ACC112 (cell line): ENCODE results near the gene PPIL4.
"Not testable (repeated sequence)": the region's sequence is repeated elsewhere in the genome, so short reads cannot be mapped to it uniquely, and the experiment has no call there.

Experiments
- H2AFZ ChIP-seq: fragments of 200-600 bp; sonication (generic); one replicate; pipeline ENCODE4 v1.6.0; 2017; ENCODE audit warnings: antibody characterized with exemption, low read length; ENCODE audit not compliant: unreplicated experiment
- H3K27ac ChIP-seq: fragments of 200-600 bp; sonication (generic); 2 replicates; pipeline ENCODE4 v1.5.1; 2014; ENCODE audit warnings: low read depth, mild to moderate bottlenecking, antibody characterized with exemption, low read length, moderate library complexity
- H3K27me3 ChIP-seq: fragments of 200-600 bp; sonication (generic); 2 replicates; pipeline ENCODE4 v1.6.1; 2014; ENCODE audit warnings: mild to moderate bottlenecking, antibody characterized with exemption, low read length, moderate library complexity, mixed read lengths; ENCODE audit not compliant: insufficient read depth
- H3K36me3 ChIP-seq: fragments of 200-600 bp; sonication (generic); 2 replicates; pipeline ENCODE4 v1.6.1; 2016; ENCODE audit warnings: mild to moderate bottlenecking, antibody characterized with exemption, low read length, moderate library complexity, mixed read lengths; ENCODE audit not compliant: insufficient read depth
- H3K4me1 ChIP-seq: fragments of 200-600 bp; sonication (generic); one replicate; pipeline ENCODE4 v1.6.1; 2016; ENCODE audit warnings: low read length, mixed read lengths; ENCODE audit not compliant: insufficient read depth, unreplicated experiment, control insufficient read depth
- H3K4me3 ChIP-seq: fragments of 200-600 bp; sonication (generic); 2 replicates; pipeline ENCODE4 v1.5.1; 2014; ENCODE audit warnings: mild to moderate bottlenecking, low read depth, low read length
- H3K79me2 ChIP-seq: fragments of 200-600 bp; sonication (generic); one replicate; pipeline ENCODE4 v1.6.0; 2016; ENCODE audit warnings: low read length; ENCODE audit not compliant: control insufficient read depth, unreplicated experiment, insufficient read depth

PPIL4 gene

GRCh38 chr6:149499066-149499465 lies 46.8 kb downstream of the PPIL4 start:
- H3K27ac ChIP-seq: peak overlapping the region; percentile 38; the same call in 1 of the 2 replicates
- no peak overlapping the region for H2AFZ ChIP-seq
- peaks cover 21% of the 10 kb centered on the region for H3K4me1 ChIP-seq
- H3K27me3 ChIP-seq: no peaks in the 10 kb centered on the region
- H3K36me3 ChIP-seq: no peaks in the 10 kb centered on the region
- H3K79me2 ChIP-seq: no peaks in the 10 kb centered on the region
- no peak overlapping the region for H3K4me3 ChIP-seq

GRCh38 chr6:149497365-149497764 lies 48.5 kb downstream of the PPIL4 start:
- no peaks in the 10 kb centered on the region for H3K36me3 ChIP-seq
- H3K4me3 ChIP-seq: no peak overlapping the region
- no peak overlapping the region for H2AFZ ChIP-seq
- no peaks in the 10 kb centered on the region for H3K79me2 ChIP-seq
- H3K27ac ChIP-seq: no peak overlapping the region
- H3K27me3 ChIP-seq: no peaks in the 10 kb centered on the region
- peaks cover 21% of the 10 kb centered on the region for H3K4me1 ChIP-seq

- not testable (repeated sequence) for H3K79me2 ChIP-seq, H3K4me3 ChIP-seq, H3K27me3 ChIP-seq, H3K36me3 ChIP-seq, H3K27ac ChIP-seq, H2AFZ ChIP-seq
- H3K4me1 ChIP-seq: peaks cover 21% of the 10 kb centered on the region
Observed at GRCh38 chr6:149496597-149496996, 49.2 kb downstream of the PPIL4 start.

DNA sequence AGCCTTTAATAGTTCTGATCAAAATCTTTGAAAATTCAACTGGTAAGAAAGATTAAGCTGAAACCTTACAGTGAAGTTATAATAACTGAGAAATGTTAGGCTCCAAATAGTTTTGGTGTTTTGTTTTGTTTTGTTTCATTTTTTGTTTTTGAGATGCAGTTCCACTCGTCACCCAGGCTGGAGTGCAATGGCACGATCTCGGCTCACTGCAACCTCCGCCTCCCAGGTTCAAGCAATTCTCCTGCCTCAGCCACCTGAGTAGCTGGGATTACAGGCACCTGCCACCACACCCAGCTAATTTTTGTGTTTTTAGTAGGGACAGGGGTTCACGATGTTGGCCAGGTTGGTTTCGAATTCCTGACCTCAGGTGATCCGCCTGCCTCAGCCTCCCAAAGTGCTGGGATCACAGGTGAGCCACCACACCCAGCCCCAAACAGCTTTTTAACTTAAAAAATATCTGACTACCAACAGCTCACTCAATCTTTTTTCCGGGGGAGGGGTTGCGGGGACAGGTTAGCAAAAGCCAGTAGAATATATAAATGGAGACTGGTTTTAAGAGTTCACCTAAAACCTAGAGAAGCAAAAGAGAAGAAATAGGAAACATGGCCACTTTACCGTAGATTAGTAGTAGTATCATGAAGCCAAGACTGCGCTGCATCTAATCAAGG lies 50.4 kb downstream of the PPIL4 start:
- not testable (repeated sequence) for H3K27me3 ChIP-seq, H3K4me3 ChIP-seq, H3K27ac ChIP-seq, H3K36me3 ChIP-seq, H2AFZ ChIP-seq, H3K79me2 ChIP-seq
- H3K4me1 ChIP-seq: peaks cover 21% of the 10 kb centered on the region

GRCh38 chr6:149494810-149495209 lies 51.0 kb downstream of the PPIL4 start:
- H3K4me1 ChIP-seq: peaks cover 21% of the 10 kb centered on the region
- not testable (repeated sequence) for H3K27ac ChIP-seq, H2AFZ ChIP-seq, H3K27me3 ChIP-seq, H3K4me3 ChIP-seq, H3K36me3 ChIP-seq, H3K79me2 ChIP-seq

DNA sequence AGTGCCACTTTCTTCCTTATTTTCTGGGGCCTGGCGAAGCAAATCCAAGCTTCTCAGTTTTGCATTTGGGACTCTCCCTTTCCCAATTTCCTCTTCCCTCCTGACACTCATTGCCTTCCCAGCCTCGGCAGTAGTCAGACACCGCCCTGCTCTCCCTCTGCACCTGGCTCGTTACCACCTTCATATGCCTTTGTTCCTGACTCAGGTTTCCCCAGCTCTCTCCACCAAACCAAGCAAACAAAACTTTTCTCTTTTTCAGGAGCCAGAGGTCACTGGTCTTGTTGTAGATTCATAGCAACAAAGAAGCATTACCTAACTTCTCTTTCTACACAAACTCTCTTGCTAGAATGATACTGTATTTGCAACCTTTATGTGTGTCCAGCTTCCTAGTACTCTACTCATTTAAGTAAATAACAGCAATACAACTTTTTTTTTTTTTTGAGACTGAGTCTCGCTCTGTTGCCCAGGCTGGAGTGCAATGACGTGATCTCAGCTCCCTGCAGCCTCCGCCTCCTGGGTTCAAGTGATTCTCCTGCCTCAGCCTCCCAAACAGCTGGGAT lies 52.0 kb downstream of the PPIL4 start:
- H3K79me2 ChIP-seq: no peaks in the 10 kb centered on the region
- H3K27ac ChIP-seq: no peak overlapping the region
- no peaks in the 10 kb centered on the region for H3K36me3 ChIP-seq
- H3K4me1 ChIP-seq: peaks cover 15% of the 10 kb centered on the region
- H2AFZ ChIP-seq: no peak overlapping the region
- H3K27me3 ChIP-seq: no peaks in the 10 kb centered on the region
- no peak overlapping the region for H3K4me3 ChIP-seq

DNA sequence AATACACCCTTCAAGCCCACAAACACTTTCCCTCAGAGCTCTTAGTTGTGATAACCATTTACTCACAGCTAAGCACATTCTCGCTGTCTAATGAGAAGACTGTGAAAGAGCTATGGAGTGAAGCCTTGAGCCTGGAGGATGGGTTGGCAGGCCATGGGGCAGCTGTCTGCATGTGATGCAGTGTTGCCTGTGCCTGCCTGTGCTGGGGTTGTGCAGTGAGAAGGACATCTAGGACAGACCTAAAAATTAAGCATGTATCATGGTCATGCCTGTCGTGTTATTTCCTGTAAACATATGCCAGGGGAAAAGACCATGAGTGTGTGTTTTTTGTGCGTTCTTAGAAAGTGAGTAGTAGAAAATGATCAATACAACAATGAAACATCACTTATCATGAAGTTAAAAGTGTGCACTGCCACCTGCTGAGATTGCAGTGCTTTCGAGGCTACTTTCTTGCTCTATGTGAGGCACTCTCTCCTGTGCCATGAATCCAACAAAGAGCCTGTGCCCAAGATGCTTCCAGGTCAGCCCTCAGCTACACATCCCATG lies 53.0 kb downstream of the PPIL4 start:
- no peak overlapping the region for H2AFZ ChIP-seq
- no peak overlapping the region for H3K27ac ChIP-seq
- H3K36me3 ChIP-seq: no peaks in the 10 kb centered on the region
- H3K27me3 ChIP-seq: no peaks in the 10 kb centered on the region
- H3K79me2 ChIP-seq: no peaks in the 10 kb centered on the region
- H3K4me3 ChIP-seq: no peak overlapping the region
- peaks cover 12% of the 10 kb centered on the region for H3K4me1 ChIP-seq

- H3K4me1 ChIP-seq: peaks cover 7% of the 10 kb centered on the region
- H3K27ac ChIP-seq: no peak overlapping the region
- H3K27me3 ChIP-seq: no peaks in the 10 kb centered on the region
- H2AFZ ChIP-seq: no peak overlapping the region
- no peak overlapping the region for H3K4me3 ChIP-seq
- H3K36me3 ChIP-seq: no peaks in the 10 kb centered on the region
- H3K79me2 ChIP-seq: no peaks in the 10 kb centered on the region
Observed at GRCh38 chr6:149489967-149490366, 55.9 kb downstream of the PPIL4 start.

DNA sequence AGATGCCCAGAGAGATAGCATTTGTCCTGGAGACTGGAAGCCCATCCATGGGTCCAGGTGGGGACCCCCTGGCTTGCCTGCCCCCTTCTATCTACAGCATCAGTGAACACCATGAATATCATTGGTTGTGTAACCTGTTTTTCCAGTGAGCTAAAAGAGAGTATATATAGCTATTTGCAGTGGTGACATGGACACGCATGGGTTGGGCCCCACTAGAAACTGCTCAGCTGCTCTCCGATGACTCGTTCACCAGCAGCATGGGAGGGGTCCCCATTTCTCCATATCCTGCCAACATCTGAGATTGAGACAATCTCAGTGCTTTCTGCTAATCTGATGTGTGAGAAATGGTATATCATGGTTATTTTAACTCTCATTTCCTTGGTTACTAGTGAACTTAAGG lies 57.0 kb downstream of the PPIL4 start:
- Histone ChIP-seq H3K4me3 (no peak overlapping the region), H3K27ac (no peak overlapping the region), H3K36me3 (no peaks in the 10 kb centered on the region), H3K27me3 (no peaks in the 10 kb centered on the region), H3K4me1 (peaks cover 11% of the 10 kb centered on the region), H3K79me2 (no peaks in the 10 kb centered on the region), H2AFZ (no peak overlapping the region)

DNA sequence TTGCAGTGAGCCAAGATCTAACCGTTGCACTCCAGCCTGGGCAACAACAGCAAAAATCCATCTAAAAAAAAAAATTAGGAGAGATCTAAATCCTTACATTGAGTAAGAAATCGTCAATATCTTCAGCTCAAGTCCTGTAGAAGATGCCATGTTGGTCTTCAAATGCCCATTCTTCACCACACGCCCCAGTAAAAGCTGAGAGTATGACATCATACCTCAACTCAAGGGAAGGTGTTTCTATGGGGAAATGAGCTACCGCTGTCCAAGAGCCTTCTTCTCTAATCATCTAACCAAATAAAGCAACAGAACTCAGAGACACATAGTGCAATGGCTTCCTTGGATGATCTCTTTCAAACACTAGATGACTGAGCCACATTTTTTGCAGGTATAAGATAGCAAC lies 58.5 kb downstream of the PPIL4 start:
- Histone ChIP-seq H3K27me3 (no peaks in the 10 kb centered on the region), H3K4me3 (no peak overlapping the region), H3K4me1 (peaks cover 11% of the 10 kb centered on the region), H2AFZ (no peak overlapping the region), H3K79me2 (no peaks in the 10 kb centered on the region), H3K27ac (no peak overlapping the region), H3K36me3 (no peaks in the 10 kb centered on the region)
